Ishikawa (cell line): Measurements from ENCODE around the gene ROGDI.

ENCODE experiments used
- CEBPB ChIP-seq: IDR thresholded peaks from 2 replicates; pipeline ENCODE4 v1.6.1; 2012
- EP300 ChIP-seq: IDR thresholded peaks from 2 replicates; pipeline ENCODE4 v1.6.1; 2012; ENCODE audit warnings: borderline replicate concordance
- RAD21 ChIP-seq: IDR thresholded peaks from 2 replicates; pipeline ENCODE4 v1.6.1; 2012; ENCODE audit warnings: low read depth
- REST ChIP-seq: IDR thresholded peaks from 2 replicates; pipeline ENCODE4 v1.6.1; 2012; ENCODE audit warnings: low read depth, mild to moderate bottlenecking
- TAF1 ChIP-seq: IDR thresholded peaks from 2 replicates; pipeline ENCODE4 v1.6.1; 2012; ENCODE audit warnings: low read depth, mild to moderate bottlenecking
- TF ChIP-seq, protein P1 (sequence below): IDR thresholded peaks from 2 replicates; pipeline ENCODE4 v1.6.1; 2012

GRCh38 chr16:4766875-4767628 lies 35.4 kb downstream of the ROGDI start, which contains the start of gene ZNF500:
- no peak for TF ChIP-seq EP300
- no peak for TF ChIP-seq RAD21
- TF ChIP-seq CEBPB, result no peak
- TF ChIP-seq, protein P1, sequence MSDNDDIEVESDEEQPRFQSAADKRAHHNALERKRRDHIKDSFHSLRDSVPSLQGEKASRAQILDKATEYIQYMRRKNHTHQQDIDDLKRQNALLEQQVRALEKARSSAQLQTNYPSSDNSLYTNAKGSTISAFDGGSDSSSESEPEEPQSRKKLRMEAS, result peak; percentile 77
- no peak for TF ChIP-seq REST
- peak; percentile 79; the same call in 1 of the 2 replicates for TF ChIP-seq TAF1
